ENCODE results near the gene LRRC34. TPM values are rescaled to one million over a fixed set of nuclear protein-coding genes. Genes with fewer than 3 reads are reported as not detected.

LRRC34 gene
- total and polyA plus RNA-seq, 2 of the 8 experiments (the other 6 are each of a cell fraction or from before 2014, with no cell fraction given), result 3.3 to 4.1 TPM

DNA sequence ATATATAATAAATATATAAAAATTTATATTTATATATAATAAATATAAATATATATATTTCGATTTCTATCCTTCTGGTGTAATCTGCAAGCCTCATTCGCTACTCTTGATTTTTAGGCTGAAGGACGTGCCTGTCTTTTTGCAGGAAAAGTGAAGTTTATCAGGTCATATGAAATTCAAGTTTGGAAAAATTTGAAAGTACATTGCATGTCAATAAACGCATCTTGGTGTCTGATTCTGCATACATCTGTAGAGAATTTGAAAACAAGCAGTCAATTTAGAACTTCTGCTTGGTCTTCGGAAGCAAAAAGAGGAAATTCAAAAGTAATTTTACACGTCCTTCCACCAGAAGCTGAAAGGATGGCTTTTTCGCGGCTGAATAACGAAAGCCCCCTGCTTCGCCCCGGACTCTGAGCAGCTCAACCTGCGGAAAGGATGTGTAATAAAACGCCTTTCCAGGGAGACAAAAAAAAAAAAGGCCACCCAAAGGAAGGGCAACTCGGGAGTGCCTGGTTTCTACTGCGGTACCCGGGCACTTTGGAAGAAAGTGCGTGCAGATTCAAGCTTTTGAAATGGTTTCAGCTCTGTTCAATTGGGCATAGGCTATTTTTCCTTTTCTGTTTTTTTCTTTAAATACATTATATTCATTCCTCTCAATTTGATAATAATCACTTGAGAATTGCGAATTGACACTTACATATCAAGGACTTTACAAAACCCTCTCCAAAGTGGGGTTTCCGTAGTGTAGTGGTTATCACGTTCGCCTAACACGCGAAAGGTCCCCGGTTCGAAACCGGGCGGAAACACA, 41.0 kb downstream of the LRRC34 start:
- 1% methylated on average over 27 of the region's 27 CpGs; no CpG with 5 or more reads in 1 of the 2 experiments for WGBS, 2 experiments (ENCODE audit: extremely low coverage in 1 of 2, insufficient coverage in 1 of 2, insufficient read length in 1 of 2, insufficient replicate concordance in 2 of 2, low coverage in 1 of 2, low lambda C conversion rate in 2 of 2, missing lambda C conversion rate in 1 of 2)
- H3K27ac ChIP-seq (ENCODE audit: low read depth, low read length), result no peak overlapping the region
- ChIA-PET CTCF (ENCODE audit: partially characterized antibody) (no interaction called here), POLR2A (ENCODE audit: partially characterized antibody) (interaction anchor here (0.8 to 3.5 kb wide), 5 partner anchors 9 to 586 kb away, joined by 3 to 30 read pairs (median 4); partner anchors contain the start of genes LRRC34, LRRIQ4, SKIL and TERC)
- peaks cover 0 to 2% of the 10 kb centered on the region in 2 experiments for H4K20me1 ChIP-seq (replicated peaks in 1 of 2; ENCODE audit: control insufficient read depth in 1 of 2, insufficient read depth in 2 of 2, low read length in 2 of 2)
- H3K18ac ChIP-seq (ENCODE audit: extremely low read depth, low read length), result peak overlapping the region; percentile 75; the same call in 1 of the 2 replicates
- no peak overlapping the region for H4K5ac ChIP-seq (ENCODE audit: insufficient read length, low read depth, low read length)
- no peak overlapping the region for H2AK5ac ChIP-seq (ENCODE audit: low read depth, low read length)
- peaks cover 0 to 18% (median 0%) of the 10 kb centered on the region in 4 experiments; a peak in 2 of 8 replicates for H3K36me3 ChIP-seq (ENCODE audit: control insufficient read depth in 2 of 4, insufficient read depth in 4 of 4, low read length in 3 of 4)
- no peak overlapping the region for H2BK12ac ChIP-seq (ENCODE audit: low read depth, low read length)
- H2BK15ac ChIP-seq (ENCODE audit: low read length), result no peak overlapping the region
- peaks cover 0 to 30% of the 10 kb centered on the region in 2 experiments; a peak in 3 of 4 replicates for H3K79me2 ChIP-seq (ENCODE audit: control insufficient read depth in 1 of 2, insufficient read depth in 2 of 2, low read length in 2 of 2)
- H3K23me2 ChIP-seq (ENCODE audit: low read depth, low read length), result no peaks in the 10 kb centered on the region
- H3K4me2 ChIP-seq (ENCODE audit: insufficient read depth in 1 of 2, low read depth in 2 of 2, low read length in 2 of 2), result peak overlapping the region; percentile 21 to 74
- H3K79me1 ChIP-seq (ENCODE audit: low read depth, low read length), result no peaks in the 10 kb centered on the region; the same call in 1 of the 2 replicates
- no peak overlapping the region for H3K23ac ChIP-seq (ENCODE audit: insufficient read length)
- no peaks in the 10 kb centered on the region for H3K9me3 ChIP-seq (ENCODE audit: insufficient read depth in 2 of 2, low read depth in 1 of 2, low read length in 1 of 2)
- no peak overlapping the region for H2BK120ac ChIP-seq (replicated peaks; ENCODE audit: low read depth, low read length)
- no peak overlapping the region for H4K91ac ChIP-seq (replicated peaks; ENCODE audit: insufficient read length, low read length)
- no peak overlapping the region for H3K4ac ChIP-seq (replicated peaks; ENCODE audit: insufficient read length, low read depth, low read length)
- no peak overlapping the region for H3K56ac ChIP-seq (replicated peaks; ENCODE audit: insufficient read length, low read depth, low read length)
- no peak overlapping the region for H2BK5ac ChIP-seq (ENCODE audit: low read depth, low read length)
- no peaks in the 10 kb centered on the region for H3K27me3 ChIP-seq (replicated peaks in 1 of 4; ENCODE audit: control insufficient read depth in 3 of 4, extremely low read depth in 1 of 4, insufficient read depth in 3 of 4, low read length in 3 of 4)
- peak overlapping the region; percentile 44 to 91 (median 91) for H3K4me3 ChIP-seq (ENCODE audit: extremely low read depth in 1 of 4, insufficient read depth in 2 of 4, low read depth in 3 of 4, low read length in 4 of 4)
- H2AFZ ChIP-seq (ENCODE audit: low read length), result peak overlapping the region; percentile 98
- DNase-seq (ENCODE audit: low read depth in 1 of 2, low spot score in 2 of 2), result peak in 1 of 2 experiments; percentile 71
- no peak overlapping the region for H3K14ac ChIP-seq (ENCODE audit: insufficient read length)
- peak overlapping the region; percentile 34 to 82 (median 48); a peak in 6 of 7 replicates for H3K9ac ChIP-seq (replicated peaks in 1 of 4; ENCODE audit: extremely low read depth in 1 of 4, low read depth in 3 of 4, low read length in 3 of 4)
- H3K4me1 ChIP-seq (replicated peaks in 1 of 4; ENCODE audit: control insufficient read depth in 3 of 4, insufficient read depth in 4 of 4, low read length in 3 of 4), result peaks cover 0 to 3% (median 1%) of the 10 kb centered on the region in 4 experiments; a peak in 1 of 7 replicates
- FAIRE-seq, result no peak
- no peak overlapping the region for H4K8ac ChIP-seq (ENCODE audit: extremely low read depth, insufficient read depth, low read length)
- H2BK20ac ChIP-seq (ENCODE audit: low read length), result no peak overlapping the region
- TF ChIP-seq CHD2 (IDR thresholded peaks at IDR 0.05; ENCODE audit: low read length), result no peak
- TF ChIP-seq TEAD4 (IDR thresholded peaks at IDR 0.05; ENCODE audit: low read depth, low read length), result no peak
- no peak for TF ChIP-seq TAF1 (IDR thresholded peaks at IDR 0.05; ENCODE audit: low read depth, low read length)
- no peak for TF ChIP-seq JUND (IDR thresholded peaks at IDR 0.05; ENCODE audit: low read length)
- no peak for TF ChIP-seq NANOG (IDR thresholded peaks at IDR 0.05; ENCODE audit: insufficient read depth, low read depth, low read length, poor library complexity, severe bottlenecking)
- no peak for TF ChIP-seq PHF8 (conservative IDR thresholded peaks at IDR 0.05; ENCODE audit: low read depth, low read length)
- no peak for TF ChIP-seq SIRT6 (IDR thresholded peaks at IDR 0.05; ENCODE audit: low read length)
- no peak for TF ChIP-seq JUN (IDR thresholded peaks at IDR 0.05; ENCODE audit: low read depth, low read length)
- no peak for TF ChIP-seq CBX8 (IDR thresholded peaks at IDR 0.05; ENCODE audit: borderline replicate concordance, low read depth, low read length)
- TF ChIP-seq, protein P1, sequence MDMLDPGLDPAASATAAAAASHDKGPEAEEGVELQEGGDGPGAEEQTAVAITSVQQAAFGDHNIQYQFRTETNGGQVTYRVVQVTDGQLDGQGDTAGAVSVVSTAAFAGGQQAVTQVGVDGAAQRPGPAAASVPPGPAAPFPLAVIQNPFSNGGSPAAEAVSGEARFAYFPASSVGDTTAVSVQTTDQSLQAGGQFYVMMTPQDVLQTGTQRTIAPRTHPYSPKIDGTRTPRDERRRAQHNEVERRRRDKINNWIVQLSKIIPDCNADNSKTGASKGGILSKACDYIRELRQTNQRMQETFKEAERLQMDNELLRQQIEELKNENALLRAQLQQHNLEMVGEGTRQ (IDR thresholded peaks at IDR 0.05; ENCODE audit: low read length), result no peak
- TF ChIP-seq KDM4A (IDR thresholded peaks at IDR 0.05; ENCODE audit: low read depth, low read length, severe bottlenecking), result no peak
- TF ChIP-seq POLR2A (IDR thresholded peaks at IDR 0.05; ENCODE audit: control extremely low read depth in 1 of 2, low read depth in 2 of 2, low read length in 2 of 2), result no peak

All from H1 (cell line).